ENCODE results near the gene CBARP. TPM values are rescaled to one million over a fixed set of nuclear protein-coding genes. Genes with fewer than 3 reads are reported as not detected.

Gene CBARP
- total and polyA plus RNA-seq, 9 of the 15 experiments (the other 6 are each of a cell fraction or from before 2014, with no cell fraction given), result 0.03 to 8.9 (median 1.2) TPM; not detected in 1

DNA sequence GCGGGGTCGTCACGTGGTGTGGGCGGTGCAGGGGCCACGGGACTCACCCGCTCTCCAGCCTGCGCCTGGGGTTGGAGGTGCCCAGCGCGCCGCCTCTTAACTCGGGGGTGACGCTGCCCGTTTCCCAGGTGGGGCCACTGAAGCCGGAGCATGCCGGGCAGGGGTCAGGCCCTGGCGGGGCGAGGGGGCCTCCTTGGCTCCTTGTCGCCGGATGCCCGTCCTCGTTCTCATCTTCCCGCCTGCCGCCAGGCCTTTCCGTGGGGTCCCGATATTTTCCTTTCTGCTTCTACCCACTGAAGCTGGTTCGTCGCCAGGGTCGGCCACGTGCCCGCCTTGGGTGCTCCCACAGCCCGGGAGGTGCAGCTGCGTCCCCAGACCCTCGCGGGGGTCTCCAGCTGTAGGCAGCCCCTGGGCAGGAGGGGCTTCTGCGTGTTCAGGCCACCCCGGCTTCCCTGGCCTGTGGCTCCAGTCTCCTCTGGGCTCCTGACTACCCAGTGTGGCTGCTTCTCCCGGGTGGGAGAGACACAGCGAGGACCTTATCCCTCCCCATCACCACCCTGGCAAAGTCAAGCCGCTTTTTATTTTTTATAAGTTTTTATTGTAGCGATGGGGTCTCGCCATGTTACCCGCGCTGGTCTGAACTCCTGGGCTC, 38.3 kb upstream of the CBARP start (continued):
- no peak for TF ChIP-seq ZNF318 (IDR thresholded peaks at IDR 0.05; ENCODE audit: borderline replicate concordance in 1 of 2, low read depth in 1 of 2)
- TF ChIP-seq ZBTB1 (CRISPR knock-in tag; IDR thresholded peaks at IDR 0.05; ENCODE audit: borderline replicate concordance, low read depth), result peak; percentile 79
- TF ChIP-seq, protein P1, sequence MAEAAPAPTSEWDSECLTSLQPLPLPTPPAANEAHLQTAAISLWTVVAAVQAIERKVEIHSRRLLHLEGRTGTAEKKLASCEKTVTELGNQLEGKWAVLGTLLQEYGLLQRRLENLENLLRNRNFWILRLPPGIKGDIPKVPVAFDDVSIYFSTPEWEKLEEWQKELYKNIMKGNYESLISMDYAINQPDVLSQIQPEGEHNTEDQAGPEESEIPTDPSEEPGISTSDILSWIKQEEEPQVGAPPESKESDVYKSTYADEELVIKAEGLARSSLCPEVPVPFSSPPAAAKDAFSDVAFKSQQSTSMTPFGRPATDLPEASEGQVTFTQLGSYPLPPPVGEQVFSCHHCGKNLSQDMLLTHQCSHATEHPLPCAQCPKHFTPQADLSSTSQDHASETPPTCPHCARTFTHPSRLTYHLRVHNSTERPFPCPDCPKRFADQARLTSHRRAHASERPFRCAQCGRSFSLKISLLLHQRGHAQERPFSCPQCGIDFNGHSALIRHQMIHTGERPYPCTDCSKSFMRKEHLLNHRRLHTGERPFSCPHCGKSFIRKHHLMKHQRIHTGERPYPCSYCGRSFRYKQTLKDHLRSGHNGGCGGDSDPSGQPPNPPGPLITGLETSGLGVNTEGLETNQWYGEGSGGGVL (CRISPR knock-in tag; IDR thresholded peaks at IDR 0.05), result no peak
- TF ChIP-seq, protein P2, sequence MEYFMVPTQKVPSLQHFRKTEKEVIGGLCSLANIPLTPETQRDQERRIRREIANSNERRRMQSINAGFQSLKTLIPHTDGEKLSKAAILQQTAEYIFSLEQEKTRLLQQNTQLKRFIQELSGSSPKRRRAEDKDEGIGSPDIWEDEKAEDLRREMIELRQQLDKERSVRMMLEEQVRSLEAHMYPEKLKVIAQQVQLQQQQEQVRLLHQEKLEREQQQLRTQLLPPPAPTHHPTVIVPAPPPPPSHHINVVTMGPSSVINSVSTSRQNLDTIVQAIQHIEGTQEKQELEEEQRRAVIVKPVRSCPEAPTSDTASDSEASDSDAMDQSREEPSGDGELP (CRISPR knock-in tag; IDR thresholded peaks at IDR 0.05; ENCODE audit: borderline replicate concordance), result peak; percentile 93
- TF ChIP-seq HDAC1 (IDR thresholded peaks at IDR 0.05), result peak in 1 of 2 experiments; percentile 87; a peak in 1 of 4 replicates
- TF ChIP-seq ZNF695 (CRISPR knock-in tag; IDR thresholded peaks at IDR 0.05), result no peak
- no peak for TF ChIP-seq ZNF224 (CRISPR knock-in tag; IDR thresholded peaks at IDR 0.05)
- no peak for TF ChIP-seq NR2C2 (CRISPR knock-in tag; IDR thresholded peaks at IDR 0.05)
- TF ChIP-seq NR2C2 (tag; IDR thresholded peaks at IDR 0.05), result peak; percentile 78; the same call in 1 of the 2 replicates
- TF ChIP-seq, protein P3, sequence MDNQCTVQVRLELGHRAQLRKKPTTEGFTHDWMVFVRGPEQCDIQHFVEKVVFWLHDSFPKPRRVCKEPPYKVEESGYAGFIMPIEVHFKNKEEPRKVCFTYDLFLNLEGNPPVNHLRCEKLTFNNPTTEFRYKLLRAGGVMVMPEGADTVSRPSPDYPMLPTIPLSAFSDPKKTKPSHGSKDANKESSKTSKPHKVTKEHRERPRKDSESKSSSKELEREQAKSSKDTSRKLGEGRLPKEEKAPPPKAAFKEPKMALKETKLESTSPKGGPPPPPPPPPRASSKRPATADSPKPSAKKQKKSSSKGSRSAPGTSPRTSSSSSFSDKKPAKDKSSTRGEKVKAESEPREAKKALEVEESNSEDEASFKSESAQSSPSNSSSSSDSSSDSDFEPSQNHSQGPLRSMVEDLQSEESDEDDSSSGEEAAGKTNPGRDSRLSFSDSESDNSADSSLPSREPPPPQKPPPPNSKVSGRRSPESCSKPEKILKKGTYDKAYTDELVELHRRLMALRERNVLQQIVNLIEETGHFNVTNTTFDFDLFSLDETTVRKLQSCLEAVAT (IDR thresholded peaks at IDR 0.05), result no peak
- TF ChIP-seq HIVEP1 (CRISPR knock-in tag; IDR thresholded peaks at IDR 0.05), result 0 out of 2 replicates have a peak, but pooled peaks have one; percentile 33
- peak; percentile 82; the same call in 1 of the 2 replicates for TF ChIP-seq NR4A1 (CRISPR knock-in tag; IDR thresholded peaks at IDR 0.05)
- TF ChIP-seq NR4A1 (tag; IDR thresholded peaks at IDR 0.05), result no peak
- no peak for TF ChIP-seq KLF13 (tag; IDR thresholded peaks at IDR 0.05; ENCODE audit: borderline replicate concordance, low read depth)
- no peak for TF ChIP-seq BMI1 (IDR thresholded peaks at IDR 0.05; ENCODE audit: low read length)

All from K562 (cell line).